ENCODE measurements around the gene ZNF358. TPM values are rescaled to one million over a fixed set of nuclear protein-coding genes. Genes with fewer than 3 reads are reported as not detected.

The ZNF358 gene
- total and polyA plus RNA-seq, 2 of the 13 experiments (the other 11 are each of a cell fraction or from before 2014, with no cell fraction given): 9.1 to 37.0 TPM

DNA sequence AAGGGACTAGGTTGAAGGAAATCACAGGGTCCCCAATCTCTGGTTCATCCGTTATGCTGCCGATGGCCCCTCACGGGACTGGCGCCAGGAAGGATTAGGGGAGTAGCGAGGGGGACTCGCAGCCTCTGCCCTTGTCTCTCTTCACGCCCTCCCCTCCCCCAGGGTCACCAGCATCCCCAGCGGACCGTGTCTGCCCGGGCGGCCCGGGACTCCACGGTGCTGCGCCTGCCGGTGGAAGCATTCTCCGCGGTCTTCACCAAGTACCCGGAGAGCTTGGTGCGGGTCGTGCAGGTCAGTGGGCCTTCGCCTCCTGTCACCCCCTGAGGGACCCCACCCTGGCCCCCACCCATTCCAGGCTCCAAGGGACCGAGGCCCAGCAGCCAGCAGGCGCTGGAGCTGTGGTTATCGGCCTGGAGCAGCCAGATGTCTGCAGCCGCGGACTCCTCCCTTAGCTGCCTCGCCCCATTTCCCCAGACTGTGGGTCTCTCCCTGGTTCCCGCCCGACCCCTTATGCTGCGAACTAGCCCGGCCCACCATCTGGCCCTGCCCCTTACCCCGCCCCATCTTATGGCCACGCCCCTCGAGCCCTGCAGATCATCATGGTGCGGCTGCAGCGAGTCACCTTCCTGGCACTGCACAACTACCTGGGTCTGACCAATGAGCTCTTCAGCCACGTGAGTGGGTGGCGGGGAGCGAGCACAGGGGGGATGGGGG, 25.0 kb downstream of the ZNF358 start:
- intact Hi-C loops (cut with micrococcal nuclease; ENCODE audit: unreplicated experiment): no loop called here
- Histone ChIP-seq H3K4me2 (ENCODE audit: low read depth, low read length) (no peak overlapping the region), H3K36me3 (replicated peaks in 1 of 2; ENCODE audit: control insufficient read depth in 1 of 2, insufficient read depth in 2 of 2, low read length in 2 of 2) (peaks cover 1 to 8% of the 10 kb centered on the region in 2 experiments; a peak in 4 of 5 replicates), H3K4me3 (replicated peaks in 1 of 3; ENCODE audit: insufficient read depth in 1 of 3, low read depth in 2 of 3, low read length in 3 of 3) (no peak overlapping the region), H3K27me3 (ENCODE audit: control insufficient read depth in 1 of 2, insufficient read depth in 2 of 2, low read length in 2 of 2) (no peaks in the 10 kb centered on the region), H3K4me1 (ENCODE audit: insufficient read depth, low read length) (peaks cover under 1% of the 10 kb centered on the region; the same call in 1 of the 2 replicates), H3K79me2 (ENCODE audit: insufficient read depth, low read length) (no peaks in the 10 kb centered on the region), H3K9ac (ENCODE audit: insufficient read depth, low read depth, low read length) (no peak overlapping the region), H3K9me3 (ENCODE audit: low read length) (no peaks in the 10 kb centered on the region), H3K27ac (ENCODE audit: extremely low read length, insufficient read depth, low read length) (no peak overlapping the region), H4K20me1 (ENCODE audit: insufficient read depth, low read length) (no peaks in the 10 kb centered on the region), H2AFZ (ENCODE audit: low read length) (no peak overlapping the region)
- BruUV-seq (replicated peaks): no TSS peak
- 95% methylated on average over 16 of the region's 39 CpGs for WGBS (ENCODE audit: low lambda C conversion rate)
- FAIRE-seq: no peak
- CTCF ChIA-PET (ENCODE audit: low intra/inter-chr PET ratio, low total read pairs): no interaction called here
- TF ChIP-seq, protein P1, sequence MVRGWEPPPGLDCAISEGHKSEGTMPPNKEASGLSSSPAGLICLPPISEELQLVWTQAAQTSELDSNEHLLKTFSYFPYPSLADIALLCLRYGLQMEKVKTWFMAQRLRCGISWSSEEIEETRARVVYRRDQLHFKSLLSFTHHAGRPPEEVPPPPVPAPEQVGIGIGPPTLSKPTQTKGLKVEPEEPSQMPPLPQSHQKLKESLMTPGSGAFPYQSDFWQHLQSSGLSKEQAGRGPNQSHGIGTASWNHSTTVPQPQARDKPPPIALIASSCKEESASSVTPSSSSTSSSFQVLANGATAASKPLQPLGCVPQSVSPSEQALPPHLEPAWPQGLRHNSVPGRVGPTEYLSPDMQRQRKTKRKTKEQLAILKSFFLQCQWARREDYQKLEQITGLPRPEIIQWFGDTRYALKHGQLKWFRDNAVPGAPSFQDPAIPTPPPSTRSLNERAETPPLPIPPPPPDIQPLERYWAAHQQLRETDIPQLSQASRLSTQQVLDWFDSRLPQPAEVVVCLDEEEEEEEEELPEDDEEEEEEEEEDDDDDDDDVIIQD (CRISPR knock-in tag; IDR thresholded peaks at IDR 0.05; ENCODE audit: low read depth): no peak
- no peak for TF ChIP-seq ZNF788 (CRISPR knock-in tag; IDR thresholded peaks at IDR 0.05; ENCODE audit: borderline replicate concordance)
- no peak for TF ChIP-seq ZNF616 (CRISPR knock-in tag; IDR thresholded peaks at IDR 0.05; ENCODE audit: low read depth)
- TF ChIP-seq, protein P2, sequence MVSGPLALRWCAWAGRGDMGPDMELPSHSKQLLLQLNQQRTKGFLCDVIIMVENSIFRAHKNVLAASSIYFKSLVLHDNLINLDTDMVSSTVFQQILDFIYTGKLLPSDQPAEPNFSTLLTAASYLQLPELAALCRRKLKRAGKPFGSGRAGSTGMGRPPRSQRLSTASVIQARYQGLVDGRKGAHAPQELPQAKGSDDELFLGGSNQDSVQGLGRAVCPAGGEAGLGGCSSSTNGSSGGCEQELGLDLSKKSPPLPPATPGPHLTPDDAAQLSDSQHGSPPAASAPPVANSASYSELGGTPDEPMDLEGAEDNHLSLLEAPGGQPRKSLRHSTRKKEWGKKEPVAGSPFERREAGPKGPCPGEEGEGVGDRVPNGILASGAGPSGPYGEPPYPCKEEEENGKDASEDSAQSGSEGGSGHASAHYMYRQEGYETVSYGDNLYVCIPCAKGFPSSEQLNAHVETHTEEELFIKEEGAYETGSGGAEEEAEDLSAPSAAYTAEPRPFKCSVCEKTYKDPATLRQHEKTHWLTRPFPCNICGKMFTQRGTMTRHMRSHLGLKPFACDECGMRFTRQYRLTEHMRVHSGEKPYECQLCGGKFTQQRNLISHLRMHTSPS (CRISPR knock-in tag; IDR thresholded peaks at IDR 0.05; ENCODE audit: low read depth): no peak
- TF ChIP-seq ELF4 (CRISPR knock-in tag; IDR thresholded peaks at IDR 0.05; ENCODE audit: borderline replicate concordance): no peak
- TF ChIP-seq HNRNPUL1 (IDR thresholded peaks at IDR 0.05; ENCODE audit: low read depth, low read length): no peak
- no peak for TF ChIP-seq TRIM24 (CRISPR knock-in tag; IDR thresholded peaks at IDR 0.05)
- TF ChIP-seq, protein P3, sequence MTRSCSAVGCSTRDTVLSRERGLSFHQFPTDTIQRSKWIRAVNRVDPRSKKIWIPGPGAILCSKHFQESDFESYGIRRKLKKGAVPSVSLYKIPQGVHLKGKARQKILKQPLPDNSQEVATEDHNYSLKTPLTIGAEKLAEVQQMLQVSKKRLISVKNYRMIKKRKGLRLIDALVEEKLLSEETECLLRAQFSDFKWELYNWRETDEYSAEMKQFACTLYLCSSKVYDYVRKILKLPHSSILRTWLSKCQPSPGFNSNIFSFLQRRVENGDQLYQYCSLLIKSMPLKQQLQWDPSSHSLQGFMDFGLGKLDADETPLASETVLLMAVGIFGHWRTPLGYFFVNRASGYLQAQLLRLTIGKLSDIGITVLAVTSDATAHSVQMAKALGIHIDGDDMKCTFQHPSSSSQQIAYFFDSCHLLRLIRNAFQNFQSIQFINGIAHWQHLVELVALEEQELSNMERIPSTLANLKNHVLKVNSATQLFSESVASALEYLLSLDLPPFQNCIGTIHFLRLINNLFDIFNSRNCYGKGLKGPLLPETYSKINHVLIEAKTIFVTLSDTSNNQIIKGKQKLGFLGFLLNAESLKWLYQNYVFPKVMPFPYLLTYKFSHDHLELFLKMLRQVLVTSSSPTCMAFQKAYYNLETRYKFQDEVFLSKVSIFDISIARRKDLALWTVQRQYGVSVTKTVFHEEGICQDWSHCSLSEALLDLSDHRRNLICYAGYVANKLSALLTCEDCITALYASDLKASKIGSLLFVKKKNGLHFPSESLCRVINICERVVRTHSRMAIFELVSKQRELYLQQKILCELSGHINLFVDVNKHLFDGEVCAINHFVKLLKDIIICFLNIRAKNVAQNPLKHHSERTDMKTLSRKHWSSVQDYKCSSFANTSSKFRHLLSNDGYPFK (CRISPR knock-in tag; IDR thresholded peaks at IDR 0.05; ENCODE audit: borderline replicate concordance): no peak
- no peak for TF ChIP-seq ZNF235 (CRISPR knock-in tag; IDR thresholded peaks at IDR 0.05; ENCODE audit: borderline replicate concordance)
- in situ Hi-C loops (cut with HindIII; ENCODE audit: extremely low pct_ligation_motif_present, low pct_unique_long_range_greater_than_20kb): no loop called here
- DNase-seq (ENCODE audit: low spot score): no peak
- no peak; the same call in 1 of the 3 replicates for ATAC-seq
- POLR2A ChIA-PET: no interaction called here

Measured in HepG2 (cell line).